ENCODE data around the gene KIDINS220. TPM values are rescaled to one million over a fixed set of nuclear protein-coding genes. Genes with fewer than 3 reads are reported as not detected.

Gene KIDINS220
- total RNA-seq, 1 donor from 2014 or later, result 109 TPM

DNA sequence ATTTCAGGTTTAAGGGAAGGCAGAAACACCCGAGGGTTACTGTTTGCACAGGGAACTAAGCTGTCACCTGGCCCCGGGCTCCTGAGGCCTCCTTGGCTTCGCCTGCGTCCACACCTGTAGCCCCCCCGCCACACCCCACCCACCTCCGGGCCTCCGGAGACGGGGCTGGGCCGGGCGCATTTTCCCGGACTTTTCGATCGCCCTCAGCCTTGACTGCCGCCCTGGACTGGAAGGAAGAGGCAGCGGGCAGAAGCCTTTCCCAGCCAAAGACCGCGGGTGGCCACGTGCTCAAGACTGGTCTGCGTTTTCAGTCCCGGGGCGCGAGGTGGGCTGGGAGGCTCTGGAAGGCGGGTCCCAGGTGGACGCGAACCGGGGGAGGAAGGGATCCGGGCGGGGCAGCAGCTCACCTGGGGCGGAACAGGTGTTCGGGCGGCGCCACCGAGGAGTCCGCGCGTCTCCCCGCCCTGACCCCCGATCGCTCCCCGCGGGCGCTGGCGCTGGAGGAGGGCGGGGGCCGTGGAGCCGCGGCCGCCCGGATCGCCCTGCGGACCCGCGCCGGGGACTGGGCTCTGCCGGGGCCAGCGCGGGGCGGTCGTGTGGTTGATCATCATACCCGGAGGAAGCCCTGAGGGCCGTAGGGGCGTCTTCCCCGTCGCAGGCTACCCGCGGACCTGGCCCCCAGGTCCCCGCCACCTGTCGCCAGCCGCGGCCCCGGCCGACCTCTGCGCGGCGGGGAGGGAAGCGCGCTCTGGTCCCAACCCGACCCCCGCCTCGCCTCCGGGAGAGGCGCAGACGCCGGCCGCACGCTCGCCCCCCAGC lies 152.3 kb downstream of the KIDINS220 start:
- Mint-ChIP-seq H3K4me1 (peaks cover 17% of the 10 kb centered on the region), H3K27ac (peak overlapping the region; percentile 98), H3K27me3 (ENCODE audit: low read depth) (no peaks in the 10 kb centered on the region), H3K9me3 (peaks cover 3% of the 10 kb centered on the region), H3K4me3 (peak overlapping the region; percentile 100), H3K36me3 (peaks cover 21% of the 10 kb centered on the region)
- DNase-seq (ENCODE audit: low spot score in 2 of 2, unreplicated experiment in 2 of 2), result peak; percentile 48 to 73
- TF ChIP-seq, protein P1, sequence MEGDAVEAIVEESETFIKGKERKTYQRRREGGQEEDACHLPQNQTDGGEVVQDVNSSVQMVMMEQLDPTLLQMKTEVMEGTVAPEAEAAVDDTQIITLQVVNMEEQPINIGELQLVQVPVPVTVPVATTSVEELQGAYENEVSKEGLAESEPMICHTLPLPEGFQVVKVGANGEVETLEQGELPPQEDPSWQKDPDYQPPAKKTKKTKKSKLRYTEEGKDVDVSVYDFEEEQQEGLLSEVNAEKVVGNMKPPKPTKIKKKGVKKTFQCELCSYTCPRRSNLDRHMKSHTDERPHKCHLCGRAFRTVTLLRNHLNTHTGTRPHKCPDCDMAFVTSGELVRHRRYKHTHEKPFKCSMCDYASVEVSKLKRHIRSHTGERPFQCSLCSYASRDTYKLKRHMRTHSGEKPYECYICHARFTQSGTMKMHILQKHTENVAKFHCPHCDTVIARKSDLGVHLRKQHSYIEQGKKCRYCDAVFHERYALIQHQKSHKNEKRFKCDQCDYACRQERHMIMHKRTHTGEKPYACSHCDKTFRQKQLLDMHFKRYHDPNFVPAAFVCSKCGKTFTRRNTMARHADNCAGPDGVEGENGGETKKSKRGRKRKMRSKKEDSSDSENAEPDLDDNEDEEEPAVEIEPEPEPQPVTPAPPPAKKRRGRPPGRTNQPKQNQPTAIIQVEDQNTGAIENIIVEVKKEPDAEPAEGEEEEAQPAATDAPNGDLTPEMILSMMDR (IDR thresholded peaks at IDR 0.05; ENCODE audit: unreplicated experiment), result no peak

DNA sequence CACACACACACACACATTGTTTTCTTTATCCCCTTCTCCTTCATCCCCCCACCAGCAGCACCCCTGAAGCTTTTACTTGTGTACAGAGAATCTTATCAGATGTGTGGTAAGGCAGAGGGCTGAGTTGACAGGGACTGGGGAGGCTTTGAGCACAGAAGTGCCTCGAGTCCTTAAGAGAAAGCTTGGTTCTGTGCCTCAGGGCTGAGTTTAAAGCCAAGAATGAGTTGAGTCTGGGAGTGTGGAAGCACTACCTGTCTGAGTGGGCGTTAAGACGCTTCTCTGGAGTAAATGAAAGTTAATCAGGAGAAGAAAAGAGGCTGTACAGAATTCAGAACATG lies 152.9 kb downstream of the KIDINS220 start:
- Mint-ChIP-seq H3K4me1 (peaks cover 22% of the 10 kb centered on the region), H3K4me3 (peak overlapping the region; percentile 100), H3K27me3 (ENCODE audit: low read depth) (no peaks in the 10 kb centered on the region), H3K27ac (peak overlapping the region; percentile 98), H3K9me3 (peaks cover 3% of the 10 kb centered on the region), H3K36me3 (peaks cover 21% of the 10 kb centered on the region)
- TF ChIP-seq, protein P1 (IDR thresholded peaks at IDR 0.05; ENCODE audit: unreplicated experiment), result no peak
- no peak for DNase-seq (ENCODE audit: low spot score in 2 of 2, unreplicated experiment in 2 of 2)

DNA sequence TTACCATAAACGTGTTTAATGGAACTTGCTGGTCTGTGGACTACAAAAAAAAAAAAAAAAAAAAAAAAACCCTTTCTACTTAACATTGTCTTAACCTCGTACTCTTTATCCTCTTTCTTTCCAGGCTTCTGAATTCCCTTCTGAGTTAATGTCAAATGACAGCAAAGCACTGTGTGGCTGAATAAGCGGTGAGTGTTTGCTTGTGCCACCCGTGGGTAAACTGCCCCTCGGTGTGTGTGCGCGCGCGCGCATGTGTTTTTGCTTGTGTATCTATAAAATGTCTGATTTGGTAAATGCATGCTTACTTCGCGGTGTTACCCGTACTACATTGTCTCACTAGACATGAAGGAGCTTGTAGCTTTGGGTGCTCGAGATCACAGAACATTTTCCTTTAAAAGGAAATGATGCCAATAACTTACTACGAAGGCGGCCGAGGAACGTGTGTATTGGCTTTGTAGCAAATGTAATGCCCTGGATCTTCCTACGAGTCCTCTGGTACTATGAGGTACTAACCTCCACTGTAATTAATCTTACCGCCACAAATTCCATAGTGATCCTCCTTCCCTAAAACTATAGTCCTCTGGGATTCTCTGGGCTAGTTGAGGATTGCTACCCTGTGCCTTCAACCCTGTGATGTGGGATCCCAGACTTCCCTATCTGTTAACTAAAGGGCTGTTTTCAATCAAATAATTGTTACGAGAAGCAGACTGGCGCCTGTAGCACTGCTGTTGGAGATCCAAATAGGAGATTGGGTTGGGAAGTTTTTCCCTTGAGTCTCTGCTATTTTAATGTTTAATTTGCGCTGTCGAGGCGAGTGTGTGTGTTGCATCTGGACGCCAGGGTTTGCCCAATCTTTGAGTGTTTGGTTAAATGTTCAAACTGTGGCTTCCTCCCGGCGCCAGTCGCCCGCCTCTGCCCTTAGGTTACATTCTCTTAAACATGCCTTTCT lies 154.4 kb downstream of the KIDINS220 start:
- TF ChIP-seq, protein P1 (IDR thresholded peaks at IDR 0.05; ENCODE audit: unreplicated experiment), result no peak
- Mint-ChIP-seq H3K27ac (peak overlapping the region; percentile 99), H3K9me3 (no peaks in the 10 kb centered on the region), H3K4me1 (peaks cover 29% of the 10 kb centered on the region), H3K27me3 (ENCODE audit: low read depth) (no peaks in the 10 kb centered on the region), H3K36me3 (peaks cover 17% of the 10 kb centered on the region), H3K4me3 (peak overlapping the region; percentile 100)
- DNase-seq (ENCODE audit: low spot score in 2 of 2, unreplicated experiment in 2 of 2), result no peak

DNA sequence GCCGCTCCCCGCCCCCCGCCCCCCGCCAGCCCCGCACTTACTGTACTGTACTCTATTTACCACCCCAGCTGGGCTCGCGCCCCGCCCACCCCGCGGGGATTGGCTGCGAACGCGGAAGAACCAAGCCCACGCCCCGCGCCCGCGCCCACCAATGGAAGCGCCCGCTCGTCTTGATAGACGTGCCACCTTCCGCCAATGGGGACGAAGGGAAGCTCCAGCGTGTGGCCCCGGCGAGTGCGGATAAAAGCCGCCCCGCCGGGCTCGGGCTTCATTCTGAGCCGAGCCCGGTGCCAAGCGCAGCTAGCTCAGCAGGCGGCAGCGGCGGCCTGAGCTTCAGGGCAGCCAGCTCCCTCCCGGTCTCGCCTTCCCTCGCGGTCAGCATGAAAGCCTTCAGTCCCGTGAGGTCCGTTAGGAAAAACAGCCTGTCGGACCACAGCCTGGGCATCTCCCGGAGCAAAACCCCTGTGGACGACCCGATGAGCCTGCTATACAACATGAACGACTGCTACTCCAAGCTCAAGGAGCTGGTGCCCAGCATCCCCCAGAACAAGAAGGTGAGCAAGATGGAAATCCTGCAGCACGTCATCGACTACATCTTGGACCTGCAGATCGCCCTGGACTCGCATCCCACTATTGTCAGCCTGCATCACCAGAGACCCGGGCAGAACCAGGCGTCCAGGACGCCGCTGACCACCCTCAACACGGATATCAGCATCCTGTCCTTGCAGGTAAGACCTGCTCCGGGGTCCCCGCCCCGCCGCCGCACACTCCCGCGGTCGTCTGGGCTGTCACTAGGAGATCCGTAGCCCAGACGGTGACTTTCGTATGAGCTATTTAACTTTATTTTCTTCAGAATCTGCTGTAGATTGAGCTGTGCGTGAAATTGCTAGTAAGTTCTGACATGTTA lies 155.4 kb downstream of the KIDINS220 start, which contains the start of gene ID2:
ID2 (plus strand) TSS at position 271 of the 907 bp plus-strand sequence; CDS start at position 381, 110 bp downstream.
- Mint-ChIP-seq H3K27ac (peak within 1 kb of the TSS; percentile 100), H3K36me3 (peaks cover 13% of the 10 kb centered on the region), H3K9me3 (no peaks in the 10 kb centered on the region), H3K4me3 (peak within 1 kb of the TSS; percentile 100), H3K27me3 (ENCODE audit: low read depth) (no peaks in the 10 kb centered on the region), H3K4me1 (peaks cover 39% of the 10 kb centered on the region)
- TF ChIP-seq, protein P1 (IDR thresholded peaks at IDR 0.05; ENCODE audit: unreplicated experiment), result no peak
- peak; percentile 99 to 100 for DNase-seq (ENCODE audit: low spot score in 2 of 2, unreplicated experiment in 2 of 2)
